Activated naive CD4-positive, alpha-beta T cell treated with anti-CD3 and anti-CD28 coated beads, Interleukin-2, amount 50 U/mL, for 72 hours (primary cell): ENCODE measurements around the gene NRN1L. TPM values are rescaled to one million over a fixed set of nuclear protein-coding genes. Genes with fewer than 3 reads are reported as not detected.
"Not testable (repeated sequence)": the region's sequence is repeated elsewhere in the genome, so short reads cannot be mapped to it uniquely, and the experiment has no call there.

ENCODE experiments used
- ATAC-seq, 2 donors: fragments of 150-1000 bp; cut with Tn5 transposase; 2 replicates each; pipeline ENCODE4 v1.10.0; 2021; ENCODE audit warnings: mild to moderate bottlenecking in 2 of 2, moderate library complexity in 2 of 2
- DNase-seq, 2 donors: peaks; one replicate each; pipeline ENCODE4 v3.0.0; 2021 to 2022; ENCODE audit warnings: low spot score in 2 of 2
- H3K27ac Mint-ChIP-seq, 2 donors: one replicate each; pipeline ENCODE4 v1.8.0; 2022; ENCODE audit warnings: mild to moderate bottlenecking in 2 of 2, mixed read lengths in 2 of 2
- H3K36me3 Mint-ChIP-seq, 2 donors: one replicate each; pipeline ENCODE4 v1.8.0; 2022; ENCODE audit warnings: mixed read lengths in 2 of 2
- H3K9me3 Mint-ChIP-seq, 2 donors: one replicate each; pipeline ENCODE4 v1.8.0; 2022; ENCODE audit warnings: mixed read lengths in 2 of 2
- total RNA-seq, 2 donors: library from RNA; stranded (reverse); gene quantifications; one replicate each; pipeline ENCODE4 v1.2.3, GENCODE V29; 2022

The NRN1L gene
- total RNA-seq = under 1 TPM in 1 of 2 donors, not detected in 1; 0.78 TPM

DNA sequence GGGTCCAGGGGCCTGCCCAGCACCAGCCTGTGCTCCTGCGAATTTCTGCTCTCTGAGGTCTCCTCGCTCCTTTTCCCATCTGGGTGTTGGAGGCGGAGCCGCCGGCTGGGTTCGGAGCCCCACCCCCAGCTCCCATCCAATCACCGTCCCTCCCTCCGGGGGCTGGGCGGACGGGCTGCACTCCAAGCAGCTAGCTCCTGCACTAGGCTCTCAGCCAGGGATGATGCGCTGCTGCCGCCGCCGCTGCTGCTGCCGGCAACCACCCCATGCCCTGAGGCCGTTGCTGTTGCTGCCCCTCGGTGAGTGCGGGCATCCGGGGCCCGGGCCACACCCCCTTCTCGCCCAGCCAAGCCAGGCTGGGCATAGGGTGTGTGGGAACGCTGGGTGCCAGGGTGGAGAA is at the start of gene NRN1L:
NRN1L (plus strand) TSS at position 202 of the 400 bp plus-strand sequence; CDS start at position 221, 19 bp downstream.
- peaks cover 0 to 7% of the 10 kb centered on the region in 2 donors for H3K36me3 Mint-ChIP-seq
- H3K9me3 Mint-ChIP-seq = no peaks in the 10 kb centered on the region
- H3K27ac Mint-ChIP-seq = peak within 1 kb of the TSS; percentile 57 to 81
- DNase-seq (no peak), ATAC-seq (no peak)

DNA sequence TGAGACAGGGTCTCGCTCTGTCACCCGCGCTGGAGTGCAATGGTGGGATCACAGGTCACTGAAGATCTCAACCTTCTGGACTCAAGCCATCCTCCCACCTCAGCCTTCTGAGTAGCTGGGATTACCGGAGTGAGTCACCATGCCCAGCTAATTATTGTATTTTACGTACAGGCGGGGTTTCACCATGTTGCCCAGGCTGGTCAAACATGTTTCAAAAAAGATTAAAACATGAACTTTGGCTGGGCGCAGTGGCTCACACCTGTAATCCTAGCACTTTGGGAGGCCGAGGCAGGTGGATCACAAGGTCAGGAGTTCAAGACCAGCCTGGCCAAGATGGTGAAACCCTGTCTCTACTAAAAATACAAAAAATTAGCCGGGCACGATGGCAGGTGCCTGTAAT is 47.5 kb upstream of the NRN1L start:
- not testable (repeated sequence) for H3K9me3 Mint-ChIP-seq, H3K36me3 Mint-ChIP-seq, DNase-seq, ATAC-seq, H3K27ac Mint-ChIP-seq

DNA sequence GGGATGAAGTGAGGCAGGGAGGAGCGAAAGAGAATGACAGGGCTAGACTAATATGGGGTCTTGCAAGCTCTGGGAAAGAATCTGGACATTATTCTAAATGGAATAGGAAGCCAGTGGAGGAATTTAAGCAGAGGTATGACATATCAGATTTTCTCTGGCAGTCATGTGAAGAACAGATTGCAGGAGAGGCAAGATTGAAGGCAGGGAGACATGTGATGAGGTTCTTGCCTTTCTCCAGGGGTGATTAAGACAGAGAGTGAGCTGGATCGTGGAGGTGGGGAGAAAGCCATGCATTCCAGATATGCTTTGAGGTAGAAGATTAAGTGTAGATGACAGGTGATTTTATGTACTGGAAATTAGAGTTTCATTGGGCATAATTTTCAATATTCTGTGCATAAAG is 46.9 kb upstream of the NRN1L start:
- H3K27ac Mint-ChIP-seq = no peak overlapping the region
- H3K9me3 Mint-ChIP-seq = no peaks in the 10 kb centered on the region
- H3K36me3 Mint-ChIP-seq = peaks cover 2 to 10% of the 10 kb centered on the region in 2 donors
- ATAC-seq = no peak
- no peak for DNase-seq

DNA sequence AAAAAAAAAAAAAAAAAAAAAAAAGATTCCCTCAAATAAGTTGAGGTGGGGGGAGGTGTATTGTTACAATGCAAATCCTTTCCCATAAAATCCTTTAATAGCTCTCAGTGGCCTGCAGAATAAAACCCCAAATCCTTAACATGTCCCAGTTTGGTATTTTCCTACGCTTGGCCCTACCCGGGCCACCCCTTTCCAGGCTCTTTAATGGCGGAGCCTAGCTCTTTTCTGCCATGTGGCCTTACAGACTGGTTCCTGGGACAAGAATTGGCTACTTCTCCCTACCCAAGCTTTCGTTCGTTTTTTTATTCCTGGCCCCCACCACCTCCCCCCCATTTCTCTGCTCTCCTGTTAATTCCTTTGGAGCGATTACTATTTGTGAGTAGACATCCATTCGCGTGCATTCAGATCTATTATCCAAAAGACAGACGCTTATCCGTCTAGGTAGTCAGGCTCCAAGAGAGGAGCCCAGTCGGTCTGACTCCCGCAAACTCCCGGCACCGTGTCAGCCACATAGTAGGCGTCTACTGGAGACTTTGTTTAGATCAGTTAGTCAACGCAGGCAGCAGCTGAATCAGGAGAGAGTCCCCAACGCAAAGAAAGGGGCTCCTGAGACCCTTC is 43.4 kb upstream of the NRN1L start:
- peak overlapping the region; percentile 90 to 96 for H3K27ac Mint-ChIP-seq
- no peaks in the 10 kb centered on the region for H3K9me3 Mint-ChIP-seq
- DNase-seq (no peak), ATAC-seq (no peak)
- H3K36me3 Mint-ChIP-seq = peaks cover 19 to 27% of the 10 kb centered on the region in 2 donors

DNA sequence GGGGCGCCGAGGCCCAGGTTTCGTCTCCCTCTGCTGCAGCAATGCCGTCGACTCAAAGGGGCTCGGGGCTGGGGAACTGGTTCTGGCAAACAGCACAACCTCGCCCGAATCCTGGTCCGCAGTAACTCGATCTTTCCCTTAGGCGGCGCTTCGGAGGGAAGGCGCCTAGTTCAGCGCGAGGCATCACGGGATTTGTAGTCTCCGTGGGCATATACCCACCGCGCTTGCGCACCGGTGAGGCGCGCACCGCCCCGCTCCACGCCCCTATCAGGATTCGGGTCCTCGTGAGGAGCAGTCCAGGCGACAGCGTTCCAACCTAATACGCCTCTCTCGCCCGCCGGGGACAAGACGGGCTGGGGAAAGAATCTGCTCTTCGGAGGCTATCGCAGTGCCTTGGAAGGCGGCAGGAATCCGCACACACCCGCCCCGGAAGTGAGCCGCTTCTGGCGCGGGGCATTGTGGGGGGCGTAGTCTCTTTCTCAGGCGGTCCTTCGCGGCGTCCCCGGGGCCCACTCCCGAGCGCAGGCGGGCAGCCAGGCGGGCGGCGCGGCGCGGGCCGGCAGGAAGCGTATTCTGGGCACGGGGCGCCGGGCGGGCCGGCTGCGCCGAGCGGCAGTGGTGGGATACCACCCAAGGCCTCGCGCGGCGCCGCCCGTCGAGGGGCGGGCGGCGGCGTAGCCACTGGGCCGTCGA is 42.7 kb upstream of the NRN1L start, which contains the start of gene THAP11:
THAP11 (plus strand) TSS at position 505 of the 693 bp plus-strand sequence. CDS start 235 bp downstream, outside the sequence.
- peak within 1 kb of the TSS; percentile 90 to 97 for H3K27ac Mint-ChIP-seq
- H3K36me3 Mint-ChIP-seq = peaks cover 19 to 27% of the 10 kb centered on the region in 2 donors
- DNase-seq (peak; percentile 96), ATAC-seq (peak; percentile 52 to 61)
- no peaks in the 10 kb centered on the region for H3K9me3 Mint-ChIP-seq

DNA sequence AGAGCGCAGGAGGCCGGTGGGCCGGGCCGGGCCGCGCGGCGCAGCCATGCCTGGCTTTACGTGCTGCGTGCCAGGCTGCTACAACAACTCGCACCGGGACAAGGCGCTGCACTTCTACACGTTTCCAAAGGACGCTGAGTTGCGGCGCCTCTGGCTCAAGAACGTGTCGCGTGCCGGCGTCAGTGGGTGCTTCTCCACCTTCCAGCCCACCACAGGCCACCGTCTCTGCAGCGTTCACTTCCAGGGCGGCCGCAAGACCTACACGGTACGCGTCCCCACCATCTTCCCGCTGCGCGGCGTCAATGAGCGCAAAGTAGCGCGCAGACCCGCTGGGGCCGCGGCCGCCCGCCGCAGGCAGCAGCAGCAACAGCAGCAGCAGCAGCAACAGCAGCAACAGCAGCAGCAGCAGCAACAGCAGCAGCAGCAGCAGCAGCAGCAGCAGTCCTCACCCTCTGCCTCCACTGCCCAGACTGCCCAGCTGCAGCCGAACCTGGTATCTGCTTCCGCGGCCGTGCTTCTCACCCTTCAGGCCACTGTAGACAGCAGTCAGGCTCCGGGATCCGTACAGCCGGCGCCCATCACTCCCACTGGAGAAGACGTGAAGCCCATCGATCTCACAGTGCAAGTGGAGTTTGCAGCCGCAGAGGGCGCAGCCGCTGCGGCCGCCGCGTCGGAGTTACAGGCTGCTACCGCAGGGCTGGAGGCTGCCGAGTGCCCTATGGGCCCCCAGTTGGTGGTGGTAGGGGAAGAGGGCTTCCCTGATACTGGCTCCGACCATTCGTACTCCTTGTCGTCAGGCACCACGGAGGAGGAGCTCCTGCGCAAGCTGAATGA is 42.0 kb upstream of the NRN1L start:
- Mint-ChIP-seq H3K27ac (peak overlapping the region; percentile 90 to 97), H3K9me3 (no peaks in the 10 kb centered on the region)

DNA sequence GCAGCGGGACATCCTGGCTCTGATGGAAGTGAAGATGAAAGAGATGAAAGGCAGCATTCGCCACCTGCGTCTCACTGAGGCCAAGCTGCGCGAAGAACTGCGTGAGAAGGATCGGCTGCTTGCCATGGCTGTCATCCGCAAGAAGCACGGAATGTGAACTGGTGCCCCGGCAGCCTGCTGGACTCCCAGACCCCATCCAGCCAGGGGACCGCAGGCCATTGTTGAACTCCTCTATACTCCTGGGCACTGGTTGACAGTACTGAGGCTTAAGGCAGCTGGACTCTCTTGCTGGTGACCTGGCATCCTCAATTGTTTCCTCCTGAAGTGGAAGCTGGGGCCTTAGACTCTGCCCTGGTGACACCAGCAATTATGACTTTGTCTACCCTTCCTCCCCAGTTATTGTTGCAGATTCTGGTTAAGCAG is 41.3 kb upstream of the NRN1L start:
- peaks cover 19 to 33% of the 10 kb centered on the region in 2 donors for H3K36me3 Mint-ChIP-seq

More for the DNA sequence above, 42.0 kb upstream of the NRN1L start:
- peaks cover 19 to 30% of the 10 kb centered on the region in 2 donors for H3K36me3 Mint-ChIP-seq
- peak; percentile 5 to 36 for ATAC-seq
- DNase-seq = peak; percentile 61 to 68

DNA sequence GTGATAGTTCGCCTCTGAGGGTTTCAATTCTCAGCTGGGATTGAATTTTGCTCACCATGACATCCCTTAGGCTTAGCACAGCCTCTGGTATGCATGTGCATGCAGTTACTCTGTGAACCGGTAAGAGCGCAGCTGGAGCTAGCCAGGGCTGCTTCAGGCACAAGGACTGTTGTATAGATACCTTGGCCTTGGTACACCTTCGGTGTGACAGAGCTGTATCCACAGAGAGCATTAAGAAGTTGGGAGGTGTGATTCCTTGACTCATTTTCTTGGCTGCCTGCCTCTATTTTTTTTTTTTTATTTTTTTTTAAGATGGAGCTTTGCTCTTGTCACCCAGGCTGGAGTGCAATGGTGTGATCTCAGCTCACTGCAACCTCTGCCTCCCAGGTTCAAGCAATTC is 40.2 kb upstream of the NRN1L start:
- H3K36me3 Mint-ChIP-seq = peaks cover 19 to 33% of the 10 kb centered on the region in 2 donors
- H3K27ac Mint-ChIP-seq = peak overlapping the region in 1 of 2 donors; percentile 90
- no peak for DNase-seq
- H3K9me3 Mint-ChIP-seq = no peaks in the 10 kb centered on the region
- ATAC-seq = no peak

More for the DNA sequence above, 41.3 kb upstream of the NRN1L start:
- DNase-seq (no peak), ATAC-seq (no peak)
- no peaks in the 10 kb centered on the region for H3K9me3 Mint-ChIP-seq
- H3K27ac Mint-ChIP-seq = peak overlapping the region; percentile 90 to 97

DNA sequence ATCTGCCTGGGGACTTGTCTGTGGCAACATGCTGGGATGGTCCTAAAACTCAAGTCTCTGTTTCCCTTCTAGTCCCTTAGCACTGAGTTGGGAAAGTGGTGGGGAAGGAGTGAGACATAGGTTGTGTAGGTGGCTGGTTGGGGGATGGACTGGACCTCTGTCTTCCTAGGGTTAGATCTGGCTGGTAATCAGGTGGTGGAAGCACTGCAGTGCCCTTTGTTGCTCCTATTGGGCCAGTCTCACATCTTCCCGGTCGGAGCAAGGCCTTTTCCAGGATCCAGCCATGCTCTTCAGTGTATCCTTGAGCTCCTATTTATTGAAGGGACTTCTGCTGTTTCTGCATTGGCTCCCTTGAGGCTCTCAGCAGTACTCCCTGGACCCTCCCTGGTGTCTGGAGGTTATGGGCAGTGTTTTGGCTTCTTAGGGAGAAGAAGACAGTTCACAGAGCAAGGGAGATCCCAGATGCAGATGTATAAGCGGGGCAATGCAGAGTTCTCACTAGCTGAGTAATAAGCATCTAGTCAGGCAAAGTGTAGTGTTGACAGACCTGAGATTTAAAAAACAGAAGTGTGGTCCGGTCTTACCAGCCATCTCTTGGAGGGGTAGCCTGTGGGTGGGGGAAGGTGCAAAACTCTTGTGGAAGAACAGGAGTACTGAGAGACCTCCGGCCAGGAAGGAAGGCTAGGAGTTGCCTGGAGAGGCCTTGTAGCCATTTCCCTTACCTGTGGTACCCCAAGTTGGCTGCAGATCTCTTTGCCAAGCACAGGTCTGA is 39.2 kb upstream of the NRN1L start:
- H3K36me3 Mint-ChIP-seq = peaks cover 24 to 33% of the 10 kb centered on the region in 2 donors
- H3K27ac Mint-ChIP-seq = peak overlapping the region; percentile 90 to 97
- no peaks in the 10 kb centered on the region for H3K9me3 Mint-ChIP-seq
- DNase-seq (no peak), ATAC-seq (no peak)

DNA sequence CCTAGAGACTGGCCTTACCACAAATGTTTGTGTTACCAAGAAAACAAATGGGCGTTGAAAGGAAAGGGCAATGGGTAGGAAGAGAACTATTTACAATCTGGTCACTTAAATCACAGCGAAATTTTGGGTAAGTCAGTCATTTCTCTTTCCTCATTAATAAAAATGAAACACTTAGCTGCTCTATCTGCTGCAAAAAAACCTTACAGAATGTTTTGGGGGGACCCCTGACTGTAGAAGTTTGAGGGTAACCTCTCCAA is 38.7 kb upstream of the NRN1L start:
- Mint-ChIP-seq H3K27ac (peak overlapping the region; percentile 90 to 97), H3K9me3 (no peaks in the 10 kb centered on the region), H3K36me3 (peaks cover 24 to 33% of the 10 kb centered on the region in 2 donors)
- no peak for ATAC-seq
- DNase-seq = no peak

DNA sequence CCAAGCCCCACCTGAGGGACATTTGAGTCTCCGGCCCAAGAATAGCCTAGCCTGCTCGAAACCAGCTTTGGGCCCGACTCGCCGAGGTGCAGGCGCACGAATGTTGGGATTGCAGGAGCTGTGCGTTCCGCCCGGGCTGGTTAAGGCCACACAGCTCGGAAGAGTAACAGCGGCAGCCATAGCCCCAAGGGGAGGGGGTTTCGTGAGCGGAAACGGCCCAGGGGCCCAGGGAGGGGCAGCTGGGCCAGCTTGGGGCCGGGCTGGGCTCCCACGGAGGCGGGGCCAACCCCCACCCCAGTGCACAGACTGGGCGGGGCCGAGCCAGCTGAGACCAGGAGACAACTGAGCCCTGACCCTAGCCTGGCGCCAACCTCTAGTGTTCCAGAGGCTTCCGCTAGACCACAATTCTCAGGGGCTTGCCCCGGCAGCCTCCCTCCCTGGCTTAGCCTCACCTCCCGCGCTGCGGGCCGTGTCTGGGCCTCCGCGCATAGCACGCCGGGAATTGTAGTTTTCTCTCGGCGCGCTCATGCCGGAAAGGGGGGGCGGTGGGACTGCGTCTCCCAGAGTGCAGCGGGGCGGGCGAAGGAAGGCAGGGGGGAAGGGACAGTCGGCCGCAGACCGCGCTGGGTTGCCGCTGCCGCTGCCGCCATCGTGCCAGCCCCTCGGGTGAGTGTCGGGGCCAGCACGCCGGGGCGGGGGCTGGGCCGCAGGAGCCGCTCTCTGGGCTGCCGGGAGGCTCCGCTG is 38.2 kb upstream of the NRN1L start, which contains the start of gene NUTF2:
NUTF2 (plus strand) TSS at position 614 of the 744 bp plus-strand sequence. CDS start 18,198 bp downstream, outside the sequence.
- peak within 1 kb of the TSS; percentile 90 to 97 for H3K27ac Mint-ChIP-seq
- peak; percentile 74 to 76 for ATAC-seq

DNA sequence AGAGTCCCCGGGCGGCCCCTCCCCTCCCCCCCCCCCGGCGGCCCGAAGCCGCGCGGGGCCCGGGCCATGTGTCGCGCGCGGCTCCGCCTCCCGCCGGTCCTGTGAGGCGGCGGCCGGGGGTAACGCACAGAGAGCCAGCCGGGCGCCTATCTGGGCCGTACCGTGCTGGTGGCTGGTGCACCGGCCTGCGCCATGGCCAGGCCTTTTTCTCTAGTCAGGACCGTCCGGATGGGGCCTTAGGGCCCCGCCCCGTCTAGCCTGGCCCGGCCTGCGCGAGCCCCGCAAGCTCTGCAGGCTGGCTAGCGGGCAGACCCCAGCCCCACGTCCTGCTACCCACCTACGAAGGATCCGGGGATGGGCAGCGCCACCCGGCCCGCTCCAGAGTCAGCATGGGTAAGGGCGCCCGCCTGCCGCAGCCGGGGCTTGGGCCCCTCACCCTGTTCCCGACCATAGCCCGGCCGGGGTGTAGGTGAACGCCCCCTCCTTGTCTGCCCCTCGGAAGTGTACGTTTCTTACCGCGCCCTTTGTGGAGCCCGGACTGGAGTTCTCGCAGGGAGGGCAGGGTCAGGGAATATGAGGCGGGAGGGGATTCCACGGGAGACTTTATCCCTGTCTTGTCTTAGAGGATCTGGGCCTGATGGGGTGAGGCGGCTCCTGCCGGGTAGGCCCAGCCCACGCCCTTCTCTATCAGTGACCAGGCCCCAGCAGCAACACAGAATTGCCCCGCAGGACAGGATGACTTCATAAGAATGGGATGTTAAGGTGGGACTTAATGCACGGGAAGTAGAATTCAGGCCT is 37.4 kb upstream of the NRN1L start, which contains the start of gene CENPT:
CENPT (minus strand) TSS at position 630 of the 798 bp plus-strand sequence. CDS start 13,834 bp downstream, outside the sequence.
- Mint-ChIP-seq H3K36me3 (peaks cover 24 to 33% of the 10 kb centered on the region in 2 donors), H3K27ac (peak within 1 kb of the TSS; percentile 90 to 92), H3K9me3 (no peaks in the 10 kb centered on the region)
- DNase-seq = no peak
- peak; percentile 43 to 47 for ATAC-seq

More for the DNA sequence above, 38.2 kb upstream of the NRN1L start, which contains the start of gene NUTF2:
- DNase-seq = peak; percentile 95 to 97
- H3K36me3 Mint-ChIP-seq = peaks cover 24 to 33% of the 10 kb centered on the region in 2 donors
- H3K9me3 Mint-ChIP-seq = no peaks in the 10 kb centered on the region

DNA sequence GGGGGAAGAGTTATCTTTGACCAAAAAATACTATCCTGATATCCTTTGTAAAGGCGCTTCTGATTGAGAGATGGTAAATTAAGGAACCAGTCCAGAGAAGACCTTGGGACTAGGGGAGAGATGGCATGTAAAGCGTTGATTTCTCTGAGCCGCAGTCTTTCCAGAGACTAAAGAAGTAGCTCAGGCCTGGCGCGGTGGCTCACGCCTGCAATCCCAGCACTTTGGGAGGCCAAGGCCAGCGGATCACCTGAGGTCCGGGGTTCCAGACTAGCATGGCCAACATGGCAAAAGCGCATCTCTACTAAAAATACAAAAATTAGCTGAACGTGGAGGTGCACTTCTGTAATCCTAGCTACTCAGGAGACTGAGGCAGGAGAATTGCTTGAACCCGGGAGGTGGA is 36.6 kb upstream of the NRN1L start:
- DNase-seq (no peak), ATAC-seq (no peak)
- Mint-ChIP-seq H3K27ac (peak overlapping the region; percentile 74 to 90), H3K9me3 (no peaks in the 10 kb centered on the region), H3K36me3 (peaks cover 18 to 25% of the 10 kb centered on the region in 2 donors)

DNA sequence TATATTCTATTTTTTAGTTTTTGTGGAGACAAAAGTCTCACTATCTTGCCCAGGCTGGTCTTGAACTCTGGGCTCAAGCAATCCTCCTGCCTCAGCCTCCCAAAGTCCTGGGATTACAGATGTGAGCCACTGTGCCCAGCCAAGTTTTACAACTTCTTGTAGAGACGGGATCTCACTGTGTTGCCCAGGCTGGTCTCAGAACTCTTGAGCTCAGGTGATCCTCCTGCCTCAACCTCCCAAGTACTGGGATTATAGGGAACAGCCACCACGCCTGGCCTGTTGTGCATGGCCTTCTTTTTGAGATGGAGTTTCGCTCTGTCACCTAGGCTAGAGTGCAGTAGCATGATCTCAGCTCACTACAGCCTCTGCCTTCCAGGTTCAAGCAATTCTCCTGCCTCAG is 31.0 kb upstream of the NRN1L start:
- DNase-seq = no peak
- H3K9me3 Mint-ChIP-seq = no peaks in the 10 kb centered on the region
- peaks cover 0 to 5% of the 10 kb centered on the region in 2 donors for H3K36me3 Mint-ChIP-seq
- no peak overlapping the region for H3K27ac Mint-ChIP-seq
- ATAC-seq = no peak

DNA sequence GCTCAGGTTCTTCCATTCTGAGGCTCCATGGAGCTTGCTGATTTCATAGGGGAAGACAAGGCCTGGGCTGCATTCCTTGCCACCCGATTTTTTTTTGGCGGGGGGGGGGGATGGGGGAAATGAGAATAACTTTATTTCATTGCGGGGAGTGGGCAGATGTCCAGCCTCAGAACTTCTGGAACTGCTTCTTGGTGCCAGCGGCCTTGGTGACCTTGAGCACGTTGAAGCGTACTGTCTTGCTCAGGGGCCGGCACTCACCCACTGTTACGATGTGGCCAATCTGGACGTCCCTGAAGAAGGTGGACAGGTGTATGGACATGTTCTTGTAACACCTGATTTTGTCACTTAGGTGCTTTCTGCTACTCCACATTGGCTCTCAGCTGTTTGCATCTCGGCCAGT is 28.9 kb upstream of the NRN1L start:
- DNase-seq = no peak
- H3K36me3 Mint-ChIP-seq = no peaks in the 10 kb centered on the region
- ATAC-seq = no peak
- H3K27ac Mint-ChIP-seq = peak overlapping the region in 1 of 2 donors; percentile 56
- H3K9me3 Mint-ChIP-seq = no peaks in the 10 kb centered on the region
